ENCODE data around the gene INPP5J.

DNA sequence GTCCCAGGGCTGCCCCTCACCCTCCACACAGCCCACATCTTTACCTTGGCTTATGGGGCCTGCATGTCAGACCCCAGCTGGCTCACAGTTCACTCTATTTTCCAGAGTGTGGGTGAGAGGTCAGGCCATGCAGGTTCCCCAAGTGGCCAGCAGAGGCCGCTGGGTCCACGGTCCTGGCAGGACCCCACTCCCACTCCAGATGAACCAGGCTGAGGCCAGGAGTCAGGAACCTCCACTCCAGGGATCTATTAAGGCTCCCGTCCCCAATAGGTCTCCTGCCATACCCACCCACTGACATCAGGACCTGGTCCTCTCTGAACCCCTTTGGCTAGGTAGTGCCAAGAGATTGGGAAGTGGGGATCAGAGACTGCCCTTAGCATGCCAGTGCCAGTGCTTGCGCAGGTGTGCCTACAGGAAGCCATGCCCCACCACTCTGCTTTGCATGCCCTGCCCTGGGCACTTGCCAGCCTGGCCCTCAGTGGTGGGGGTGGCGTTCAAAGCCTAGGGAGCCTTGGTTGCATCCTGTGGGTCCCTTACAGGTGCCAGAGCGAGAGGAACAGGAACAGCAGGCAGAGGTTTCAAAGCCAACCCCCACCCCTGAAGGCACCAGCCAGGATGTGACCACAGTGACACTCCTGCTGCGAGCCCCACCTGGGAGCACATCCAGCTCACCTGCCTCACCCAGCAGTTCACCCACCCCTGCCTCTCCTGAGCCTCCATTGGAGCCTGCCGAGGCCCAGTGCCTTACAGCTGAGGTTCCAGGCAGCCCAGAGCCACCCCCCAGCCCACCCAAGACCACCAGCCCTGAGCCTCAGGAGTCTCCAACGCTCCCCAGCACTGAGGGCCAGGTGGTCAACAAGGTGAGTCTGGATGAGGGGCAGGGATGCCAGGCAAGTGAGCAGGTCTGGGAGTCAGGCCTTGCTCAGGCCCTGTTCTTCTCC, 33.3 kb upstream of the INPP5J start:
- TF ChIP-seq, protein P1, sequence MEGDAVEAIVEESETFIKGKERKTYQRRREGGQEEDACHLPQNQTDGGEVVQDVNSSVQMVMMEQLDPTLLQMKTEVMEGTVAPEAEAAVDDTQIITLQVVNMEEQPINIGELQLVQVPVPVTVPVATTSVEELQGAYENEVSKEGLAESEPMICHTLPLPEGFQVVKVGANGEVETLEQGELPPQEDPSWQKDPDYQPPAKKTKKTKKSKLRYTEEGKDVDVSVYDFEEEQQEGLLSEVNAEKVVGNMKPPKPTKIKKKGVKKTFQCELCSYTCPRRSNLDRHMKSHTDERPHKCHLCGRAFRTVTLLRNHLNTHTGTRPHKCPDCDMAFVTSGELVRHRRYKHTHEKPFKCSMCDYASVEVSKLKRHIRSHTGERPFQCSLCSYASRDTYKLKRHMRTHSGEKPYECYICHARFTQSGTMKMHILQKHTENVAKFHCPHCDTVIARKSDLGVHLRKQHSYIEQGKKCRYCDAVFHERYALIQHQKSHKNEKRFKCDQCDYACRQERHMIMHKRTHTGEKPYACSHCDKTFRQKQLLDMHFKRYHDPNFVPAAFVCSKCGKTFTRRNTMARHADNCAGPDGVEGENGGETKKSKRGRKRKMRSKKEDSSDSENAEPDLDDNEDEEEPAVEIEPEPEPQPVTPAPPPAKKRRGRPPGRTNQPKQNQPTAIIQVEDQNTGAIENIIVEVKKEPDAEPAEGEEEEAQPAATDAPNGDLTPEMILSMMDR (conservative IDR thresholded peaks at IDR 0.05; ENCODE audit: low read depth, low read length), result peak; percentile 69
- TF ChIP-seq EZH2 (IDR thresholded peaks at IDR 0.05; ENCODE audit: borderline replicate concordance, low read depth, low read length, poor library complexity, severe bottlenecking), result no peak

Measured in A673 (cell line).